ENCODE measurements around the gene TGFBR3.

The TGFBR3 gene

DNA sequence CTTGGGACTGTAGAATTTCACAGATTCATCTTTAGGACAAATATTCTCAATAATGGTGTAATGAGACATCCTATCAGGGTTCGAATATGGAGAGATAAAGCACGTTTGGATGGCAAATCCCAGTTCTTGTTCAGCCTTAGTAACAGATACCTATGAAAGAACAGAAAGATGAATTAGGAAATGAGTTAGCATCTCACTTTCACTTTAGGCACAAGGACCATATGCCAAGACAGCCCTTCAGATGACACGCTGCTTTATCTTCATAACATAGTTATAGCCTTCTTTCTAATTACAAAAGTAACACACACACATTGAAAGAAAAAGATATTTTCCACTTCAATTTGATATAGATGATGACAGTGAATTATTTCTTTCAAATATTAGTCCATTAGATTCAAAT, 173.6 kb downstream of the TGFBR3 start:
- no peaks in the 10 kb centered on the region for H3K79me1 ChIP-seq (replicated peaks; ENCODE audit: low read length, poor library complexity, severe bottlenecking)
- no peak overlapping the region for H2BK5ac ChIP-seq (ENCODE audit: low read depth, low read length, poor library complexity, severe bottlenecking)
- H3K23ac ChIP-seq (ENCODE audit: low read length in 2 of 2), result no peak overlapping the region
- H3K27ac ChIP-seq (ENCODE audit: low read length, poor library complexity, severe bottlenecking), result no peak overlapping the region
- no peak overlapping the region for H3K14ac ChIP-seq (ENCODE audit: low read length in 2 of 2)
- H3K4ac ChIP-seq (ENCODE audit: low read depth in 1 of 2, low read length in 2 of 2), result no peak overlapping the region
- WGBS, result 100% methylated on average over 3 of the region's 3 CpGs
- no peak overlapping the region for H4K91ac ChIP-seq (ENCODE audit: low read length)
- peaks cover 2% of the 10 kb centered on the region for H3K4me1 ChIP-seq (ENCODE audit: control insufficient read depth, insufficient read depth, low read depth, low read length)
- H3K9ac ChIP-seq (ENCODE audit: low read length), result peak overlapping the region; percentile 93
- no peak overlapping the region for H2AK5ac ChIP-seq (ENCODE audit: low read length, severe bottlenecking)
- DNase-seq, result peak; percentile 24
- H3K27me3 ChIP-seq (ENCODE audit: control insufficient read depth in 1 of 2, insufficient read depth in 1 of 2, low read length in 2 of 2), result no peaks in the 10 kb centered on the region
- no peak overlapping the region for H2BK15ac ChIP-seq (ENCODE audit: low read depth, poor library complexity, severe bottlenecking)
- peaks cover 14 to 99% of the 10 kb centered on the region in 2 experiments for H3K36me3 ChIP-seq (ENCODE audit: control insufficient read depth in 1 of 2, insufficient read depth in 2 of 2, low read depth in 1 of 2, low read length in 2 of 2)
- no peak overlapping the region for H2BK12ac ChIP-seq (ENCODE audit: low read length in 2 of 2)
- H3K18ac ChIP-seq (ENCODE audit: low read depth in 1 of 2, low read length in 2 of 2), result no peak overlapping the region
- peak overlapping the region in 1 of 2 experiments; percentile 48 for H3K4me3 ChIP-seq (ENCODE audit: insufficient read depth in 1 of 2, low read depth in 1 of 2, low read length in 2 of 2)
- no peak overlapping the region for H4K8ac ChIP-seq (ENCODE audit: low read length)
- H2BK120ac ChIP-seq (ENCODE audit: low read depth, low read length), result no peak overlapping the region
- no peak overlapping the region for H2AFZ ChIP-seq (ENCODE audit: low read depth, low read length)
- H3K4me2 ChIP-seq (ENCODE audit: low read length, poor library complexity, severe bottlenecking), result no peak overlapping the region
- no peaks in the 10 kb centered on the region for H3K9me3 ChIP-seq (ENCODE audit: control insufficient read depth, low read length)

DNA sequence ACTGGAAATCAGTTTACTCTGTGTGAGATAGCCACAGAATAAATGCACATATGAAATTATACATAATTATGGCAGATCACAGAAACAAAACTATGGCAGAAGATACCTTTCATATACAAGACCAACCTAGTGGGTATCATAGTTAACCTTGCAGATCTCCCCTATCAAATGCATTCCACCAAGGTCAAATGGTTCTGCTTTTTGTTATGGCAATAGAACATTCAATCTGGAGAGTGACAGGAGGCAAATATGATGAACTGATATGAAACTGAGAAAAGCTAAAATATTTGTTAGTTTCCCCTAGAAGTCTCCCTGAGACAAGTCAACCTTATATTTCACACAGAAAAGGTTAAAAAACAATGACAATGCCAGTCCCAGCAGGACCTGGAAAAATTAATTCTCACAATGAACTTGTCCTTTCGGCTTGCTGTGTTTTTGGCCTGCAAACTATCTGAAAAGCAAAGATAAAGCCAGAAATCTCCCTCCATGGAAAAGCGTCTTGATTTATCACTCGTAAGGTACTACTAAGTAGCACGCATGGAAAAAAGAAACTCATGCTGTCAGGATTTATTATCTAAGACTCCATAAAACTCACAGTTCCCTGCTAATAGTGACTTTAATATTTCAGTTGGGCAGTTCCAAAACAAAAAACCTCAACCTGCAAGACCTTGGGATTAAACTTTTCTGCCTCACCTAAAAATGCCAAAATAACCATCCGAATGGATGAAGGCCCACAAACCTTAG, 174.3 kb downstream of the TGFBR3 start:
- WGBS, result 97% methylated on average over 5 of the region's 5 CpGs
- no peak overlapping the region for H2BK120ac ChIP-seq (ENCODE audit: low read depth, low read length)

DNA sequence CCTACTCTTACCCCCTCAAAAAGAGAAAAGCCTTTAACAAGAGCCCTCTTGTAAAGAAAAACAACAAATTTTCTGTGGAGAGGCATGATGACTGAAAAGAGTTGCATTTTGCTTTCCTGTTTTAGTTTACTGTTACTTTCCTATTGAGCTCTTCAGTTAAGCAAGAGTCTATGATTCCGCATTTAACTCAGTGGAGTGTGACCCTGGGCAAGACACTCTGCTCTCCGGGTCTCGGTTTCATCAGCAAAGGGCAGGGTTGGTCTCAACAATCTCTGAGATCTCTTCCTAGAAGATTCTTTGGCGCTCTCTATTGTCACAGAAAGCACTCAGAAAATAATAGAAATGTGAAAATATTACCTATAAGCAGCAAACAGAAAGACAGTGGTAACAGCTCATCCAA, 175.7 kb downstream of the TGFBR3 start:
- 100% methylated on average over 3 of the region's 4 CpGs for WGBS

More for the DNA sequence above, 174.3 kb downstream of the TGFBR3 start:
- Histone ChIP-seq H3K9ac (ENCODE audit: low read length) (peak overlapping the region; percentile 93), H3K36me3 (ENCODE audit: control insufficient read depth in 1 of 2, insufficient read depth in 2 of 2, low read depth in 1 of 2, low read length in 2 of 2) (peaks cover 18 to 99% of the 10 kb centered on the region in 2 experiments), H2BK15ac (ENCODE audit: low read depth, poor library complexity, severe bottlenecking) (no peak overlapping the region), H2AFZ (ENCODE audit: low read depth, low read length) (no peak overlapping the region), H3K23ac (ENCODE audit: low read length in 2 of 2) (no peak overlapping the region), H4K8ac (ENCODE audit: low read length) (no peak overlapping the region), H4K91ac (ENCODE audit: low read length) (no peak overlapping the region), H2AK5ac (ENCODE audit: low read length, severe bottlenecking) (no peak overlapping the region), H3K27ac (ENCODE audit: low read length, poor library complexity, severe bottlenecking) (no peak overlapping the region), H3K4me2 (ENCODE audit: low read length, poor library complexity, severe bottlenecking) (no peak overlapping the region), H3K4me1 (ENCODE audit: control insufficient read depth, insufficient read depth, low read depth, low read length) (peaks cover 2% of the 10 kb centered on the region), H3K14ac (ENCODE audit: low read length in 2 of 2) (no peak overlapping the region), H3K9me3 (ENCODE audit: control insufficient read depth, low read length) (no peaks in the 10 kb centered on the region), H2BK12ac (ENCODE audit: low read length in 2 of 2) (no peak overlapping the region), H3K4ac (ENCODE audit: low read depth in 1 of 2, low read length in 2 of 2) (no peak overlapping the region), H3K18ac (ENCODE audit: low read depth in 1 of 2, low read length in 2 of 2) (no peak overlapping the region), H3K4me3 (ENCODE audit: insufficient read depth in 1 of 2, low read depth in 1 of 2, low read length in 2 of 2) (peak overlapping the region in 1 of 2 experiments; percentile 48), H3K27me3 (ENCODE audit: control insufficient read depth in 1 of 2, insufficient read depth in 1 of 2, low read length in 2 of 2) (no peaks in the 10 kb centered on the region), H2BK5ac (ENCODE audit: low read depth, low read length, poor library complexity, severe bottlenecking) (no peak overlapping the region), H3K79me1 (replicated peaks; ENCODE audit: low read length, poor library complexity, severe bottlenecking) (no peaks in the 10 kb centered on the region)
- DNase-seq, result no peak

DNA sequence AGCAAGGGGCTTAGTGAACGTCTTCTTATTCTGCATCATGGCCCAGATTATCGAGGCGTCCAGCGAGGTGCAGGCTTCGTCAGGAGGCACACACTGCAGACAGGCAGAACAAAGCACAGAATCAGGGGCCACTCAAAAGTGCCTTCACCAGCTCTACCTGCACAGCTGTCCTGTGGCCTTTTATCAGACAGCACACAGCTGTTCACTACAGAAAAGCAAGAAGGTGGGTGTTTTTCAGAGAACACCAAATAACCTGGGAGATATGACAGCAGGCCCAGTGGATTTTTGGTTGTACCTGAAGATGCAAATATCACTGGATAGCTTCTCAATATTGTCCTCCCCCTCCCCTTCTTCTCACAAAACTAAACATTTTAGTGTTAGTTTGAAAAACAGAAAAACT, 177.3 kb downstream of the TGFBR3 start:
- no peak overlapping the region for H2BK12ac ChIP-seq (ENCODE audit: low read length in 2 of 2)
- DNase-seq, result no peak
- H2AK5ac ChIP-seq (ENCODE audit: low read length, severe bottlenecking), result no peak overlapping the region
- peaks cover 15 to 98% of the 10 kb centered on the region in 2 experiments for H3K36me3 ChIP-seq (ENCODE audit: control insufficient read depth in 1 of 2, insufficient read depth in 2 of 2, low read depth in 1 of 2, low read length in 2 of 2)
- H4K8ac ChIP-seq (ENCODE audit: low read length), result no peak overlapping the region
- H2AFZ ChIP-seq (ENCODE audit: low read depth, low read length), result no peak overlapping the region
- H2BK15ac ChIP-seq (ENCODE audit: low read depth, poor library complexity, severe bottlenecking), result no peak overlapping the region
- H3K14ac ChIP-seq (ENCODE audit: low read length in 2 of 2), result no peak overlapping the region
- peak overlapping the region; percentile 20 for H3K9ac ChIP-seq (ENCODE audit: low read length)
- no peak overlapping the region for H3K27ac ChIP-seq (ENCODE audit: low read length, poor library complexity, severe bottlenecking)
- no peak overlapping the region for H3K4me2 ChIP-seq (ENCODE audit: low read length, poor library complexity, severe bottlenecking)
- H3K18ac ChIP-seq (ENCODE audit: low read depth in 1 of 2, low read length in 2 of 2), result no peak overlapping the region
- H3K4ac ChIP-seq (ENCODE audit: low read depth in 1 of 2, low read length in 2 of 2), result no peak overlapping the region
- H4K91ac ChIP-seq (ENCODE audit: low read length), result no peak overlapping the region
- no peak overlapping the region for H3K4me3 ChIP-seq (ENCODE audit: insufficient read depth in 1 of 2, low read depth in 1 of 2, low read length in 2 of 2)
- no peak overlapping the region for H2BK5ac ChIP-seq (ENCODE audit: low read depth, low read length, poor library complexity, severe bottlenecking)
- no peak overlapping the region for H2BK120ac ChIP-seq (ENCODE audit: low read depth, low read length)
- H3K27me3 ChIP-seq (ENCODE audit: control insufficient read depth in 1 of 2, insufficient read depth in 1 of 2, low read length in 2 of 2), result no peaks in the 10 kb centered on the region
- H3K23ac ChIP-seq (ENCODE audit: low read length in 2 of 2), result no peak overlapping the region
- no peaks in the 10 kb centered on the region for H3K79me1 ChIP-seq (replicated peaks; ENCODE audit: low read length, poor library complexity, severe bottlenecking)
- no peaks in the 10 kb centered on the region for H3K9me3 ChIP-seq (ENCODE audit: control insufficient read depth, low read length)
- H3K4me1 ChIP-seq (ENCODE audit: control insufficient read depth, insufficient read depth, low read depth, low read length), result peaks cover 2% of the 10 kb centered on the region
- WGBS, result 96% methylated on average over 5 of the region's 5 CpGs

More for the DNA sequence above, 175.7 kb downstream of the TGFBR3 start:
- no peak overlapping the region for H2BK12ac ChIP-seq (ENCODE audit: low read length in 2 of 2)
- peaks cover 2% of the 10 kb centered on the region for H3K4me1 ChIP-seq (ENCODE audit: control insufficient read depth, insufficient read depth, low read depth, low read length)
- peak overlapping the region; percentile 93 for H3K9ac ChIP-seq (ENCODE audit: low read length)
- H2BK5ac ChIP-seq (ENCODE audit: low read depth, low read length, poor library complexity, severe bottlenecking), result no peak overlapping the region
- H3K14ac ChIP-seq (ENCODE audit: low read length in 2 of 2), result no peak overlapping the region
- H2AK5ac ChIP-seq (ENCODE audit: low read length, severe bottlenecking), result no peak overlapping the region
- H3K9me3 ChIP-seq (ENCODE audit: control insufficient read depth, low read length), result no peaks in the 10 kb centered on the region
- H3K23ac ChIP-seq (ENCODE audit: low read length in 2 of 2), result no peak overlapping the region
- no peak overlapping the region for H2BK15ac ChIP-seq (ENCODE audit: low read depth, poor library complexity, severe bottlenecking)
- no peak overlapping the region for H3K4ac ChIP-seq (ENCODE audit: low read depth in 1 of 2, low read length in 2 of 2)
- peaks cover 15 to 99% of the 10 kb centered on the region in 2 experiments for H3K36me3 ChIP-seq (ENCODE audit: control insufficient read depth in 1 of 2, insufficient read depth in 2 of 2, low read depth in 1 of 2, low read length in 2 of 2)
- H3K4me3 ChIP-seq (ENCODE audit: insufficient read depth in 1 of 2, low read depth in 1 of 2, low read length in 2 of 2), result peak overlapping the region in 1 of 2 experiments; percentile 48
- no peak overlapping the region for H3K27ac ChIP-seq (ENCODE audit: low read length, poor library complexity, severe bottlenecking)
- H2BK120ac ChIP-seq (ENCODE audit: low read depth, low read length), result no peak overlapping the region
- H3K79me1 ChIP-seq (replicated peaks; ENCODE audit: low read length, poor library complexity, severe bottlenecking), result no peaks in the 10 kb centered on the region
- no peak overlapping the region for H2AFZ ChIP-seq (ENCODE audit: low read depth, low read length)
- no peak overlapping the region for H3K4me2 ChIP-seq (ENCODE audit: low read length, poor library complexity, severe bottlenecking)
- no peak for DNase-seq
- no peaks in the 10 kb centered on the region for H3K27me3 ChIP-seq (ENCODE audit: control insufficient read depth in 1 of 2, insufficient read depth in 1 of 2, low read length in 2 of 2)
- no peak overlapping the region for H4K8ac ChIP-seq (ENCODE audit: low read length)
- H3K18ac ChIP-seq (ENCODE audit: low read depth in 1 of 2, low read length in 2 of 2), result no peak overlapping the region
- no peak overlapping the region for H4K91ac ChIP-seq (ENCODE audit: low read length)

Data from mesenchymal stem cell (in vitro differentiated cells and primary cell).